Upper lobe of right lung (tissue), 1 donor: Measurements from ENCODE around the gene PIWIL1. TPM values are rescaled to one million over a fixed set of nuclear protein-coding genes. Genes with fewer than 3 reads are reported as not detected.

Source experiments
- ATAC-seq: fragments of 200-7000 bp; cut with Tn5 transposase; one replicate; pipeline ENCODE4 v1.9.1; 2020; ENCODE audit warnings: mild to moderate bottlenecking, moderate library complexity
- DNase-seq: peaks from one replicate; pipeline ENCODE4 v3.0.0-alpha.2; 2020
- H3K27ac ChIP-seq: fragments of 200-600 bp; one replicate; pipeline ENCODE4 v1.8.0; 2022
- H3K27me3 ChIP-seq: fragments of 200-600 bp; one replicate; pipeline ENCODE4 v1.8.0; 2022; ENCODE audit warnings: mild to moderate bottlenecking
- H3K36me3 ChIP-seq: fragments of 200-600 bp; one replicate; pipeline ENCODE4 v1.8.0; 2022
- H3K4me1 ChIP-seq: fragments of 200-600 bp; one replicate; pipeline ENCODE4 v1.8.0; 2022
- H3K4me3 ChIP-seq: fragments of 200-600 bp; one replicate; pipeline ENCODE4 v1.8.0; 2022; ENCODE audit warnings: mild to moderate bottlenecking
- H3K9me3 ChIP-seq: fragments of 200-600 bp; one replicate; pipeline ENCODE4 v1.8.0; 2022
- CTCF ChIP-seq: fragments of 200-600 bp; IDR thresholded peaks from one replicate; pipeline ENCODE4 v1.8.0; 2022; ENCODE audit warnings: antibody characterized with exemption
- intact Hi-C: fragments of 100-400 bp; cut with DNase I; formaldehyde crosslinking; loops from one replicate; pipeline ENCODE4 v1.11.0; 2022
- total RNA-seq: library from RNA; stranded (reverse); fragmentation: NEBNext Ultra II Directional; extraction: Animal tissue kit (Norgen Biotek cat#: 25700); gene quantifications from one replicate; pipeline ENCODE4 v1.2.1, GENCODE V29; 2021
- donor health status: DM: no; HTN: yes; CAD: no; lungs with severe emphysema.

PIWIL1 gene
- total RNA-seq, 1 donor from 2014 or later: not detected

GRCh38 chr12:130344529-130344928 lies 6.8 kb downstream of the PIWIL1 start:
- Histone ChIP-seq H3K36me3 (no peaks in the 10 kb centered on the region), H3K4me1 (peaks cover 9% of the 10 kb centered on the region), H3K9me3 (no peaks in the 10 kb centered on the region), H3K27me3 (peaks cover 14% of the 10 kb centered on the region), H3K27ac (no peak overlapping the region), H3K4me3 (no peak overlapping the region)
- no peak for ATAC-seq
- no peak for TF ChIP-seq CTCF
- no peak for DNase-seq
- intact Hi-C loops: no loop called here

DNA sequence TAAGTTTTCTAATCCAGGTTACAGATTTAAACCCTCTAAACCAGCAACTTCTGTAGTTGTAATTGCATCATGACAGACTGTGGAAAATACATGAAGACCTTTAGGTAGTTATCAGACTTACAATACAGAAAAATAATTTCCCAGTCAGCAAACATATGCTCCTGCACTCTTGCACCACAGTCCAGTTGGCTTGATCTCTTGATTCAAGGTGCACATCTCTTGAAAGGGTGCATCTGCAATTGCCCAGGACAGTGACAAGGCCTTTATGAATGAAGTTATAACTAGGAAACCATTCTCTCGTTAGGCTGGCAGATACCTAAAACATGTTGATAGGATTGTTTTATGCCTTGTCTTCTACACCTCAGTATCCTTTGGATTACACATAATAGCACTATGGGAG lies 7.6 kb downstream of the PIWIL1 start:
- no peaks in the 10 kb centered on the region for H3K9me3 ChIP-seq
- H3K27ac ChIP-seq: no peak overlapping the region
- no peak for ATAC-seq
- DNase-seq: no peak
- TF ChIP-seq CTCF: no peak
- peaks cover 6% of the 10 kb centered on the region for H3K27me3 ChIP-seq
- H3K4me1 ChIP-seq: peaks cover 3% of the 10 kb centered on the region
- H3K4me3 ChIP-seq: no peak overlapping the region
- intact Hi-C loops: no loop called here
- no peaks in the 10 kb centered on the region for H3K36me3 ChIP-seq

DNA sequence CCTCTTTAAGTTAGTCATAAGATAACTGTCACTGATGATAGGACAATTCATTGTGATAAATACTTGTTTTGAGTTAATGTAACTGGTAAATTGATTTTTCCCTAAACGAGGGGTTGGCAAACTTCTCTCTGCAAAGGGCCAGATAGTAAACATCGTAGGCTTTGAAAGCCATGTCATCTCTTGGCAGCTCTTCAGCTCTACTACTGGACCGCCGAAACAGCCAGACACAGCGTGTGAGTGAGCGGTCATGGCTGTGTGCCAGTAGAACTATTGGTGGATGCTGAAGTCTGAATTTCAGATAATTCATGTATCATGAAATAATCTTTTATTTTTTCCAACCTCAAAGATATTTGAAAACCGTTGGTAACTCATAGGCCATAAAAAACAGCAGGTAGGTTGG lies 9.9 kb downstream of the PIWIL1 start:
- TF ChIP-seq CTCF: no peak
- DNase-seq (no peak), ATAC-seq (no peak)
- no peaks in the 10 kb centered on the region for H3K36me3 ChIP-seq
- intact Hi-C loops: no loop called here
- H3K4me3 ChIP-seq: no peak overlapping the region
- H3K9me3 ChIP-seq: no peaks in the 10 kb centered on the region
- H3K27ac ChIP-seq: no peak overlapping the region
- peaks cover 5% of the 10 kb centered on the region for H3K27me3 ChIP-seq
- H3K4me1 ChIP-seq: peaks cover 3% of the 10 kb centered on the region

DNA sequence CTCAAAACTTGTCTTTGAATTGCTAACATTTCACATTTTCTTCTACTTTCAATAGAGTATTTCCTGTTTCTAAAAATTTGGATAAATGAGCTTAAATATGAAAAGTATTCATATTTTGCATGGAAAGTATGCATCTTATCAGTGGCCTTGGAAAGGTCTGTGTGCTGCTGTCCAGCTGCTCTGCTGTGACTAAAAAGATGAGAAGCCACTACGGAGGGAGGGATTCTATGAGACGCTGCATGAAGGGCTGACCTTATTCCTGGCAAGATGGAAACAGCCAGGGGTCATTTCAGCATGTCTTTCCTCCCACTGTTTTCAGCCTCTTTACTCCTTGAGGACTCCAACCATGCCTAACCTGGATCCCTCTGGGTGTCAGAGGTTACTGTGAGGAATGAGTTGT lies 13.0 kb downstream of the PIWIL1 start:
- no peak for ATAC-seq
- DNase-seq: no peak
- TF ChIP-seq CTCF: no peak
- intact Hi-C loops: no loop called here
- Histone ChIP-seq H3K27me3 (peaks cover 14% of the 10 kb centered on the region), H3K4me3 (no peak overlapping the region), H3K36me3 (no peaks in the 10 kb centered on the region), H3K9me3 (no peaks in the 10 kb centered on the region), H3K27ac (no peak overlapping the region), H3K4me1 (no peaks in the 10 kb centered on the region)

- intact Hi-C loops: no loop called here
- Histone ChIP-seq H3K27ac (no peak overlapping the region), H3K4me3 (no peak overlapping the region), H3K4me1 (no peaks in the 10 kb centered on the region), H3K27me3 (peaks cover 19% of the 10 kb centered on the region), H3K9me3 (no peaks in the 10 kb centered on the region), H3K36me3 (no peaks in the 10 kb centered on the region)
- TF ChIP-seq CTCF: no peak
- DNase-seq: no peak
- no peak for ATAC-seq
Measured at GRCh38 chr12:130351326-130351725, 13.6 kb downstream of the PIWIL1 start.

GRCh38 chr12:130353081-130353480 lies 15.4 kb downstream of the PIWIL1 start:
- H3K27ac ChIP-seq: no peak overlapping the region
- no peak for DNase-seq
- TF ChIP-seq CTCF: no peak
- no peak for ATAC-seq
- H3K27me3 ChIP-seq: peaks cover 25% of the 10 kb centered on the region
- H3K4me1 ChIP-seq: no peaks in the 10 kb centered on the region
- H3K4me3 ChIP-seq: no peak overlapping the region
- no peaks in the 10 kb centered on the region for H3K36me3 ChIP-seq
- intact Hi-C loops: no loop called here
- no peaks in the 10 kb centered on the region for H3K9me3 ChIP-seq
